ENCODE measurements around the gene ATP10A. TPM values are rescaled to one million over a fixed set of nuclear protein-coding genes. Genes with fewer than 3 reads are reported as not detected.

Gene ATP10A
- polyA plus RNA-seq, 1 donor (not counting 4 experiments of a cell fraction or from before 2014, with no cell fraction given), result not detected

DNA sequence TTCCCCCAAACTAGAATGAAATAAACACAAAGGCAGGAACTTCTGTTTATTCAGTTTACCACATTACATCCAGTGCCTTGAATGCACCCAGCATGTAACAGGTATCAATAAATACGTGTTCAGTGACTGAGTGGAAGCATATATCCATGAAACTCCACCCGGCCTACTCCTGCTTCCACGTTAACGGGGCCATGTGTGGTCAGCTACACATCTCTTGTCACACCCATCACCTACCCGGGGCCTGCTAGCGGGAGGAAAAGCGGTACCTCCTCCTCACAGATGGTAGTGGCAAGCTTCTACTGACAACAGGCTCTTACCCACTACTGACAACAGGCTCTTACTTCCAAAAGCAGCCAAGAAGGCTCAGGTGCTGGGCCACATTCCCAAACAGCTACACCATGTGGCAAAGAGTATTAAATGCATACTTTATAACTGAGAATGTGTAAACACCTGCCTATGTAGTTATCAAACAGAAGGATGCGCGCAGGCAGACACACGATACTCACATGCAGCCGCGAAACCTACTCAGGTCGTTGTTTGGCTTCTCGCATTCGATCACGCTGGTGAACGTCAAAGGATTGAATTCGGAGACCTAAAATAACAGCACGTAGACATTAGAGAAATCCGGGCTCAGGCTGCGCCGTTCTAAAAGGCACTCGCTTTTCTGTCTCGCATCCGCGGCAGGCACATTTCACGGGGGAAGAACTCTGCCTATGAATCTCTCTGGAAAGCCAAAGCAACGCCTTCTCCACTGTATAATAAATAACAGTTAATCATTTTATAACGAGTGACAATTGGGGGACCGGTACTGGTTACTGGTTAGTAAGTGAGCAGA lies 127.4 kb downstream of the ATP10A start:
- TF ChIP-seq CTCF (optimal IDR thresholded peaks at IDR 0.05 in 1 of 3, IDR thresholded peaks at IDR 0.05 in 1 of 3, conservative IDR thresholded peaks at IDR 0.05 in 1 of 3; ENCODE audit: extremely low read depth in 1 of 3, insufficient read depth in 2 of 3, low read length in 3 of 3), result no peak
- no peak for TF ChIP-seq EZH2 (IDR thresholded peaks at IDR 0.05; ENCODE audit: low read length)
- Histone ChIP-seq H3K27ac (ENCODE audit: control insufficient read depth, insufficient read depth, low read length) (no peak overlapping the region), H3K4me2 (ENCODE audit: control insufficient read depth, extremely low read depth, insufficient read depth, low read depth, low read length) (no peak overlapping the region), H4K20me1 (ENCODE audit: control insufficient read depth, extremely low read depth, insufficient read depth, low read length) (no peaks in the 10 kb centered on the region), H3K4me3 (ENCODE audit: control insufficient read depth in 2 of 3, extremely low read depth in 1 of 3, insufficient read depth in 2 of 3, low read depth in 1 of 3, low read length in 3 of 3) (no peak overlapping the region), H3K36me3 (ENCODE audit: control insufficient read depth in 2 of 2, extremely low read depth in 1 of 2, insufficient read depth in 2 of 2, low read length in 2 of 2) (no peaks in the 10 kb centered on the region), H3K79me2 (ENCODE audit: control insufficient read depth, insufficient read depth, low read length) (no peaks in the 10 kb centered on the region), H2AFZ (ENCODE audit: control insufficient read depth, low read length) (no peak overlapping the region), H3K9ac (ENCODE audit: control insufficient read depth, extremely low read depth, insufficient read depth, low read length) (no peak overlapping the region), H3K9me1 (ENCODE audit: control insufficient read depth, extremely low read depth, insufficient read depth, low read length) (no peaks in the 10 kb centered on the region), H3K27me3 (ENCODE audit: control insufficient read depth, extremely low read depth, insufficient read depth, low read length) (no peaks in the 10 kb centered on the region), H3K9me3 (ENCODE audit: control insufficient read depth, low read depth, low read length) (peaks cover 9% of the 10 kb centered on the region), H3K4me1 (ENCODE audit: control insufficient read depth, extremely low read depth, insufficient read depth, low read length) (no peaks in the 10 kb centered on the region)
- dilution Hi-C loops (cut with MboI; ENCODE audit: extremely low pct_ligation_motif_present, low sequenced_read_pairs), result no loop called here
- no peak for DNase-seq (ENCODE audit: low read depth, low spot score)
- no peak for FAIRE-seq

- dilution Hi-C loops (cut with MboI; ENCODE audit: extremely low pct_ligation_motif_present, low sequenced_read_pairs), result no loop called here
- Histone ChIP-seq H3K9me3 (ENCODE audit: control insufficient read depth, low read depth, low read length) (peaks cover 9% of the 10 kb centered on the region), H3K9ac (ENCODE audit: control insufficient read depth, extremely low read depth, insufficient read depth, low read length) (no peak overlapping the region), H3K9me1 (ENCODE audit: control insufficient read depth, extremely low read depth, insufficient read depth, low read length) (no peaks in the 10 kb centered on the region), H3K27me3 (ENCODE audit: control insufficient read depth, extremely low read depth, insufficient read depth, low read length) (no peaks in the 10 kb centered on the region), H3K4me1 (ENCODE audit: control insufficient read depth, extremely low read depth, insufficient read depth, low read length) (no peaks in the 10 kb centered on the region), H3K4me2 (ENCODE audit: control insufficient read depth, extremely low read depth, insufficient read depth, low read depth, low read length) (no peak overlapping the region), H4K20me1 (ENCODE audit: control insufficient read depth, extremely low read depth, insufficient read depth, low read length) (no peaks in the 10 kb centered on the region), H3K27ac (ENCODE audit: control insufficient read depth, insufficient read depth, low read length) (no peak overlapping the region), H3K4me3 (ENCODE audit: control insufficient read depth in 2 of 3, extremely low read depth in 1 of 3, insufficient read depth in 2 of 3, low read depth in 1 of 3, low read length in 3 of 3) (no peak overlapping the region), H3K79me2 (ENCODE audit: control insufficient read depth, insufficient read depth, low read length) (no peaks in the 10 kb centered on the region), H3K36me3 (ENCODE audit: control insufficient read depth in 2 of 2, extremely low read depth in 1 of 2, insufficient read depth in 2 of 2, low read length in 2 of 2) (no peaks in the 10 kb centered on the region), H2AFZ (ENCODE audit: control insufficient read depth, low read length) (no peak overlapping the region)
- DNase-seq (ENCODE audit: low read depth, low spot score) (no peak), FAIRE-seq (no peak)
- TF ChIP-seq EZH2 (IDR thresholded peaks at IDR 0.05; ENCODE audit: low read length), result no peak
- no peak for TF ChIP-seq CTCF (optimal IDR thresholded peaks at IDR 0.05 in 1 of 3, IDR thresholded peaks at IDR 0.05 in 1 of 3, conservative IDR thresholded peaks at IDR 0.05 in 1 of 3; ENCODE audit: extremely low read depth in 1 of 3, insufficient read depth in 2 of 3, low read length in 3 of 3)
Observed at GRCh38 chr15:25734680-25735355, 128.3 kb downstream of the ATP10A start.
